GM12878 (cell line): ENCODE results near the gene OR51D1. TPM values are rescaled to one million over a fixed set of nuclear protein-coding genes. Genes with fewer than 3 reads are reported as not detected.

Experiments used
- ATAC-seq: fragments of 200-7000 bp; cut with Tn5 transposase; 3 replicates; pipeline ENCODE4 v1.9.1; 2020; ENCODE audit warnings: mild to moderate bottlenecking, moderate library complexity
- BruUV-seq: library from RNA; stranded (reverse); fragments of 400-500 nt; replicated peaks from 2 replicates; lab custom pipeline; 2021; lab: Mats Ljungman, UMichigan
- CTCF ChIA-PET: fragments of 300-600 bp; sonication (Branson Sonifier 250); formaldehyde crosslinking; extraction: SDS; loops from one replicate; lab custom pipeline; 2021; ENCODE audit warnings: inconsistent platforms; lab: Yijun Ruan, JAX
- POLR2A ChIA-PET: fragments of 350-600 bp; formaldehyde crosslinking; extraction: SDS; loops from one replicate; lab custom pipeline; 2021; ENCODE audit warnings: inconsistent platforms; lab: Charles Lee
- RAD21 ChIA-PET: fragments of 300-600 bp; sonication (Branson Sonifier 250); formaldehyde crosslinking; loops from one replicate; lab custom pipeline; 2023; ENCODE audit warnings: antibody characterized with exemption; ENCODE audit not compliant: unreplicated experiment; lab: Charles Lee
- SMC1A ChIA-PET: fragments of 300-600 bp; sonication (Branson Sonifier 250); formaldehyde crosslinking; loops from one replicate; lab custom pipeline; 2023; ENCODE audit not compliant: unreplicated experiment, uncharacterized antibody; lab: Charles Lee
- DNase-seq: peaks from one replicate; pipeline ENCODE4 v3.0.0-alpha.2; 2011; ENCODE audit warnings: low read depth, low spot score
- FAIRE-seq: peaks from 3 replicates; lab custom pipeline; 2011; peaks lifted over from hg19 to GRCh38; lab: Jason Lieb, UNC
- H2AFZ ChIP-seq: 2 replicates; pipeline ENCODE4 v1.6.0; 2011; ENCODE audit warnings: low read depth, low read length, control low read depth; ENCODE audit not compliant: control insufficient read depth
- H3K27ac ChIP-seq: 2 replicates; pipeline ENCODE4 v1.5.1; 2011; ENCODE audit warnings: control low read depth; ENCODE audit not compliant: control insufficient read depth, insufficient read depth
- H3K27me3 ChIP-seq, 2 experiments: replicated peaks in 1 of 2; 2 replicates each; pipeline versions ENCODE4 v1.6.0 to v1.6.1; 2011; ENCODE audit warnings: low read length in 1 of 2; ENCODE audit not compliant: control insufficient read depth in 2 of 2, insufficient read depth in 2 of 2
- H3K36me3 ChIP-seq, 2 experiments: 2 replicates each; pipeline ENCODE4 v1.5.1; 2011; ENCODE audit warnings: low read length in 1 of 2; ENCODE audit not compliant: control insufficient read depth in 2 of 2, insufficient read depth in 2 of 2
- H3K4me1 ChIP-seq: 2 replicates; pipeline ENCODE4 v1.6.1; 2011; ENCODE audit warnings: mild to moderate bottlenecking, low read length, moderate library complexity, mixed read lengths; ENCODE audit not compliant: control insufficient read depth, insufficient read depth
- H3K4me2 ChIP-seq: 2 replicates; pipeline ENCODE4 v1.6.0; 2011; ENCODE audit warnings: control low read depth; ENCODE audit not compliant: control insufficient read depth, insufficient read depth
- H3K4me3 ChIP-seq: fragments of 200-600 bp; sonication (generic); 2 replicates; pipeline ENCODE4 v1.5.1; 2016
- H3K79me2 ChIP-seq: 2 replicates; pipeline ENCODE4 v1.6.0; 2011; ENCODE audit warnings: low read length; ENCODE audit not compliant: control insufficient read depth, insufficient read depth
- H3K9ac ChIP-seq: 2 replicates; pipeline ENCODE4 v1.8.0; 2011; ENCODE audit warnings: low read length, control low read depth, mixed read lengths; ENCODE audit not compliant: control insufficient read depth, insufficient read depth
- H3K9me3 ChIP-seq: replicated peaks from 3 replicates; pipeline ENCODE4 v1.5.1; 2011; ENCODE audit warnings: mild to moderate bottlenecking, low read length; ENCODE audit not compliant: control insufficient read depth, insufficient read depth
- H4K20me1 ChIP-seq: 2 replicates; pipeline ENCODE4 v1.6.0; 2011; ENCODE audit not compliant: control insufficient read depth, insufficient read depth
- ATF3 ChIP-seq: IDR thresholded peaks from 2 replicates; pipeline ENCODE4 v1.6.1; 2011; ENCODE audit warnings: low read depth, mild to moderate bottlenecking, low read length, moderate library complexity, borderline replicate concordance; ENCODE audit errors: extremely low read depth
- ETV6 ChIP-seq, 2 experiments: fragments of 450-650 bp in 1 of 2; IDR thresholded peaks in 1 of 2; conservative IDR thresholded peaks in 1 of 2; 2 replicates each; pipeline ENCODE4 v1.6.1; 2014; ENCODE audit warnings: antibody characterized with exemption in 1 of 2, borderline replicate concordance in 1 of 2, low read depth in 1 of 2, mild to moderate bottlenecking in 1 of 2, moderate library complexity in 1 of 2
- HCFC1 ChIP-seq: fragments of 150-350 bp; IDR thresholded peaks from 2 replicates; pipeline ENCODE4 v1.6.1; 2014; ENCODE audit warnings: low read length
- HDGF ChIP-seq: fragments of 450-650 bp; IDR thresholded peaks from 2 replicates; pipeline ENCODE4 v1.6.1; 2016; ENCODE audit warnings: antibody characterized with exemption
- KAT2A ChIP-seq: conservative IDR thresholded peaks from 2 replicates; pipeline ENCODE4 v1.6.1; 2011; ENCODE audit warnings: low read depth, low read length; ENCODE audit not compliant: control insufficient read depth
- PAX5 ChIP-seq: IDR thresholded peaks from 2 replicates; pipeline ENCODE4 v1.6.1; 2011; ENCODE audit warnings: low read depth, low read length, borderline replicate concordance
- RBBP5 ChIP-seq: fragments of 200-600 bp; sonication (generic); conservative IDR thresholded peaks from 2 replicates; pipeline ENCODE4 v1.6.1; 2016
- SUPT20H ChIP-seq: IDR thresholded peaks from 2 replicates; pipeline ENCODE4 v1.6.1; 2011; ENCODE audit warnings: low read depth, mild to moderate bottlenecking, low read length, moderate library complexity, borderline replicate concordance; ENCODE audit not compliant: control insufficient read depth
- USF2 ChIP-seq: IDR thresholded peaks from 2 replicates; pipeline ENCODE4 v1.6.1; 2011; ENCODE audit warnings: low read depth, low read length, improper control_type of control experiment, borderline replicate concordance
- ZZZ3 ChIP-seq: IDR thresholded peaks from 2 replicates; pipeline ENCODE4 v1.6.1; 2011; ENCODE audit warnings: low read depth; ENCODE audit not compliant: control insufficient read depth, insufficient read length
- WGBS: methylation state at CpG from one replicate; pipeline ENCODE4 v1.1.6; 2016; ENCODE audit warnings: low lambda C conversion rate; ENCODE audit not compliant: insufficient replicate concordance, insufficient coverage; ENCODE audit errors: missing lambda C conversion rate; 5-methylcytosine and 5-hydroxymethylcytosine counted together
- in situ Hi-C: fragments of 300-500 bp; cut with MboI; formaldehyde crosslinking; loops from 9 replicates; pipeline ENCODE4 v1.14.3; 2018; ENCODE audit warnings: mixed read lengths
- intact Hi-C: fragments of 100-400 bp; cut with micrococcal nuclease; formaldehyde crosslinking; loops from one replicate; pipeline ENCODE4 v1.14.2; 2022; ENCODE audit not compliant: unreplicated experiment
- polyA plus RNA-seq, 11 experiments: library from polyadenylated mRNA; depleted of rRNA in 4 of 11; unstranded in 6 of 11; stranded (reverse) in 5 of 11; fragments of >200 nt; fragmentation: Nextera tagmentation in 4 of 11; fragmentation: Illumina TruSeq in 1 of 11; extraction: Ambion mirVana in 4 of 11; extraction: Trizol in 1 of 11; gene quantifications; 1 replicate in 1 of 11; 2 replicates in 10 of 11; pipeline versions ENCODE4 v1.2.1 to v1.2.3, GENCODE V29; 2011 to 2016; ENCODE audit warnings: inconsistent platforms in 2 of 11, missing spikeins in 2 of 11, low read depth in 1 of 11
- total RNA-seq, 4 experiments: library from RNA; depleted of rRNA in 3 of 4; stranded (reverse); fragments of >200 nt in 3 of 4; fragmentation: Illumina TruSeq in 1 of 4; extraction: Trizol in 1 of 4; gene quantifications; 2 replicates each; pipeline versions ENCODE4 v1.2.1 to v1.2.3, GENCODE V29; 2013 to 2021

The OR51D1 gene
- total and polyA plus RNA-seq, 10 of the 15 experiments (the other 5 are each of a cell fraction or from before 2014, with no cell fraction given) = 0.06 TPM; not detected in 9

- Histone ChIP-seq H3K27ac (no peak overlapping the region), H2AFZ (no peak overlapping the region), H3K9me3 (no peaks in the 10 kb centered on the region), H3K4me1 (no peaks in the 10 kb centered on the region), H4K20me1 (no peaks in the 10 kb centered on the region), H3K36me3 (no peaks in the 10 kb centered on the region), H3K9ac (no peak overlapping the region), H3K4me2 (no peak overlapping the region), H3K27me3 (no peaks in the 10 kb centered on the region; a peak in 1 of 4 replicates), H3K79me2 (no peaks in the 10 kb centered on the region), H3K4me3 (no peak overlapping the region)
- 4% methylated on average over 2 of the region's 2 CpGs for WGBS
- POLR2A ChIA-PET = no interaction called here
- FAIRE-seq = no peak
- no peak for ATAC-seq
- no TSS peak for BruUV-seq
- intact Hi-C loops (no loop called here), in situ Hi-C loops (no loop called here)
- DNase-seq = no peak
- CTCF ChIA-PET = interaction anchor here (5.1 kb wide), 1 partner anchor 9 kb away, joined by 21 read pairs; the partner anchor contains the start of gene OR51D1
- no peak for TF ChIP-seq HCFC1
- no peak for TF ChIP-seq ETV6 (conservative IDR thresholded peaks at IDR 0.05 in 1 of 2, IDR thresholded peaks at IDR 0.05 in 1 of 2; ENCODE audit: borderline replicate concordance in 1 of 2, low read depth in 1 of 2)
- TF ChIP-seq USF2 = no peak
- no peak for TF ChIP-seq PAX5
- no peak for TF ChIP-seq RBBP5
- no peak for TF ChIP-seq HDGF
- TF ChIP-seq ATF3 = no peak
- no peak for TF ChIP-seq ZZZ3
- TF ChIP-seq SUPT20H = no peak
- no peak for TF ChIP-seq KAT2A
- SMC1A ChIA-PET = no interaction called here
- RAD21 ChIA-PET = no interaction called here
Observed at GRCh38 chr11:4645974-4646373, 8.7 kb downstream of the OR51D1 start.
